Cardiac muscle cell (in vitro differentiated cells and primary cell): Measurements from ENCODE around the gene ST7. TPM values are rescaled to one million over a fixed set of nuclear protein-coding genes. Genes with fewer than 3 reads are reported as not detected.

Source experiments
- DNase-seq, 2 donors: peaks; one replicate each; pipeline versions ENCODE4 v3.0.0 to v3.0.0-alpha.2; 2010 to 2017; ENCODE audit warnings: low read depth in 1 of 2, low spot score in 1 of 2
- H3K27ac ChIP-seq: fragments of 200-600 bp; sonication (generic); 2 replicates; pipeline ENCODE4 v1.5.1; 2016
- H3K27me3 ChIP-seq: fragments of 200-600 bp; sonication (generic); 2 replicates; pipeline ENCODE4 v1.6.0; 2016; ENCODE audit warnings: control low read depth
- H3K36me3 ChIP-seq: fragments of 200-600 bp; sonication (generic); 2 replicates; pipeline ENCODE4 v1.5.1; 2016; ENCODE audit warnings: control low read depth
- H3K4me1 ChIP-seq: fragments of 200-600 bp; sonication (generic); 2 replicates; pipeline ENCODE4 v1.8.1; 2017; ENCODE audit warnings: low read depth, mild to moderate bottlenecking, mixed run types
- H3K4me3 ChIP-seq: fragments of 200-600 bp; sonication (generic); 2 replicates; pipeline ENCODE4 v1.5.1; 2016; ENCODE audit warnings: mild to moderate bottlenecking
- H3K9me3 ChIP-seq: fragments of 200-600 bp; sonication (generic); 2 replicates; pipeline ENCODE4 v1.5.1; 2017; ENCODE audit warnings: low read depth, mild to moderate bottlenecking, control low read depth
- CTCF ChIP-seq: IDR thresholded peaks from 2 replicates; pipeline ENCODE4 v1.5.1; 2012; ENCODE audit warnings: low read depth, mild to moderate bottlenecking, low read length
- polyA plus RNA-seq: library from polyadenylated mRNA; unstranded; fragments of >200 nt; fragmentation: Nextera tagmentation; extraction: Ambion mirVana; gene quantifications from 2 replicates; pipeline ENCODE4 v1.2.1, GENCODE V29; 2016
- total RNA-seq: library from RNA; depleted of rRNA; stranded (reverse); fragments of >200 nt; gene quantifications from 2 replicates; pipeline ENCODE4 v1.2.3, GENCODE V29; 2016

Gene ST7
- total and polyA plus RNA-seq, 2 experiments from 2014 or later, result 83.5 to 96.7 TPM

GRCh38 chr7:116977172-116977571 lies 23.9 kb downstream of the ST7 start:
- Histone ChIP-seq H3K4me1 (no peaks in the 10 kb centered on the region), H3K36me3 (no peaks in the 10 kb centered on the region), H3K27me3 (no peaks in the 10 kb centered on the region), H3K27ac (no peak overlapping the region), H3K9me3 (no peaks in the 10 kb centered on the region), H3K4me3 (no peak overlapping the region)
- TF ChIP-seq CTCF, result no peak
- DNase-seq, result no peak

- Histone ChIP-seq H3K9me3 (no peaks in the 10 kb centered on the region), H3K36me3 (no peaks in the 10 kb centered on the region), H3K27me3 (no peaks in the 10 kb centered on the region), H3K4me3 (no peak overlapping the region), H3K4me1 (no peaks in the 10 kb centered on the region), H3K27ac (no peak overlapping the region)
- DNase-seq, result no peak
- TF ChIP-seq CTCF, result no peak
Measured at GRCh38 chr7:116978006-116978405, 24.7 kb downstream of the ST7 start.

GRCh38 chr7:116979430-116979829 lies 26.1 kb downstream of the ST7 start:
- H3K36me3 ChIP-seq, result no peaks in the 10 kb centered on the region
- H3K4me3 ChIP-seq, result no peak overlapping the region
- H3K27ac ChIP-seq, result no peak overlapping the region
- DNase-seq, result no peak
- H3K27me3 ChIP-seq, result no peaks in the 10 kb centered on the region
- H3K9me3 ChIP-seq, result no peaks in the 10 kb centered on the region
- H3K4me1 ChIP-seq, result no peaks in the 10 kb centered on the region
- TF ChIP-seq CTCF, result no peak

- no peak for DNase-seq
- TF ChIP-seq CTCF, result no peak
- no peak overlapping the region for H3K27ac ChIP-seq
- H3K4me3 ChIP-seq, result no peak overlapping the region
- H3K9me3 ChIP-seq, result no peaks in the 10 kb centered on the region
- no peaks in the 10 kb centered on the region for H3K36me3 ChIP-seq
- no peaks in the 10 kb centered on the region for H3K27me3 ChIP-seq
- H3K4me1 ChIP-seq, result no peaks in the 10 kb centered on the region
Measured at GRCh38 chr7:116980354-116980753, 27.1 kb downstream of the ST7 start.

GRCh38 chr7:116981939-116982338 lies 28.6 kb downstream of the ST7 start:
- Histone ChIP-seq H3K4me1 (no peaks in the 10 kb centered on the region), H3K27ac (no peak overlapping the region), H3K27me3 (no peaks in the 10 kb centered on the region), H3K4me3 (no peak overlapping the region), H3K36me3 (no peaks in the 10 kb centered on the region), H3K9me3 (no peaks in the 10 kb centered on the region)
- TF ChIP-seq CTCF, result no peak
- no peak for DNase-seq

GRCh38 chr7:116984511-116984910 lies 31.2 kb downstream of the ST7 start:
- no peaks in the 10 kb centered on the region for H3K9me3 ChIP-seq
- H3K4me3 ChIP-seq, result no peak overlapping the region
- no peak for TF ChIP-seq CTCF
- no peaks in the 10 kb centered on the region for H3K4me1 ChIP-seq
- no peak for DNase-seq
- H3K27me3 ChIP-seq, result no peaks in the 10 kb centered on the region
- no peak overlapping the region for H3K27ac ChIP-seq
- H3K36me3 ChIP-seq, result no peaks in the 10 kb centered on the region
